Measurements from ENCODE around the gene PRR36.

The PRR36 gene

GRCh38 chr19:7912144-7912696, 38.0 kb upstream of the PRR36 start:
- in situ Hi-C loops (cut with MboI; ENCODE audit: low pct_unique_long_range_greater_than_20kb, low sequenced_read_pairs, unreplicated experiment): no loop called here
- TF ChIP-seq, protein P1, sequence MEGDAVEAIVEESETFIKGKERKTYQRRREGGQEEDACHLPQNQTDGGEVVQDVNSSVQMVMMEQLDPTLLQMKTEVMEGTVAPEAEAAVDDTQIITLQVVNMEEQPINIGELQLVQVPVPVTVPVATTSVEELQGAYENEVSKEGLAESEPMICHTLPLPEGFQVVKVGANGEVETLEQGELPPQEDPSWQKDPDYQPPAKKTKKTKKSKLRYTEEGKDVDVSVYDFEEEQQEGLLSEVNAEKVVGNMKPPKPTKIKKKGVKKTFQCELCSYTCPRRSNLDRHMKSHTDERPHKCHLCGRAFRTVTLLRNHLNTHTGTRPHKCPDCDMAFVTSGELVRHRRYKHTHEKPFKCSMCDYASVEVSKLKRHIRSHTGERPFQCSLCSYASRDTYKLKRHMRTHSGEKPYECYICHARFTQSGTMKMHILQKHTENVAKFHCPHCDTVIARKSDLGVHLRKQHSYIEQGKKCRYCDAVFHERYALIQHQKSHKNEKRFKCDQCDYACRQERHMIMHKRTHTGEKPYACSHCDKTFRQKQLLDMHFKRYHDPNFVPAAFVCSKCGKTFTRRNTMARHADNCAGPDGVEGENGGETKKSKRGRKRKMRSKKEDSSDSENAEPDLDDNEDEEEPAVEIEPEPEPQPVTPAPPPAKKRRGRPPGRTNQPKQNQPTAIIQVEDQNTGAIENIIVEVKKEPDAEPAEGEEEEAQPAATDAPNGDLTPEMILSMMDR (IDR thresholded peaks at IDR 0.05; ENCODE audit: extremely low read depth, insufficient read depth, missing control alignments): no peak
- no peak for DNase-seq (ENCODE audit: low spot score)

DNA sequence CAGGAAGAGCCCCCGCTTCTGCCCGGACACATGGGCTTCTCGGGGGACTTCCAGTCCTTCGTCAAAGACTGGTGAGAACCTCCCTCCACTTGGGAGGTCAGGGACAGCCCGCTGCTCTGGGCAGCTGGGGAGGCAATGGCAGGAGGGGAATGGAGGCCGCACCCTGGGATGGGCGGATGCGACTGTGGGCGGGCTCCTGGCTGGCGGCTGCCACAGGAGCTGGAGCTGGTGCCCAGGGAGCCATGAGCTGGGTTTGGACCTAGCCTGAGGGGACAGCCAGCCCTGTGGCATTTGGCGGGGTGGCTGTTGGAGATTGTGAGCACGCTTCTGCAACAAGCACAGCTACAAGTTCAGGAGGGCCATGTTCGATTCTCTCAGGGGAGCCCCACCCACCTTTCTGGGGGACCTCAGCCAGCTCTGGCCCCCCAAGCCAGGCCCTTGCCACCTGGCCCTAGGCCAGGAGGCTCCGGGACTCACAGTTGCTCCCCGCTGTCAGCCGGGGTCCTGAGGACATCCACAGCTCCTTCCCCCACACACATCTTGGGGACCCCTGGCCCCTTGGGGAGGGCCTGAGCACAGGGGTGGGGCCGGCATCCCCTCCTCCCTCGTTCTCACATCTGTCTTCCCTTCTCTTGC, 37.4 kb upstream of the PRR36 start:
- TF ChIP-seq, protein P1 (IDR thresholded peaks at IDR 0.05; ENCODE audit: extremely low read depth, insufficient read depth, missing control alignments): no peak
- in situ Hi-C loops (cut with MboI; ENCODE audit: low pct_unique_long_range_greater_than_20kb, low sequenced_read_pairs, unreplicated experiment): no loop called here
- no peak for DNase-seq (ENCODE audit: low spot score)

GRCh38 chr19:7910321-7911161, 36.4 kb upstream of the PRR36 start:
- in situ Hi-C loops (cut with MboI; ENCODE audit: low pct_unique_long_range_greater_than_20kb, low sequenced_read_pairs, unreplicated experiment): no loop called here
- no peak for DNase-seq (ENCODE audit: low spot score)
- TF ChIP-seq, protein P1 (IDR thresholded peaks at IDR 0.05; ENCODE audit: extremely low read depth, insufficient read depth, missing control alignments): no peak

GRCh38 chr19:7909471-7910067, 35.4 kb upstream of the PRR36 start:
- in situ Hi-C loops (cut with MboI; ENCODE audit: low pct_unique_long_range_greater_than_20kb, low sequenced_read_pairs, unreplicated experiment): no loop called here
- TF ChIP-seq, protein P1 (IDR thresholded peaks at IDR 0.05; ENCODE audit: extremely low read depth, insufficient read depth, missing control alignments): no peak
- no peak for DNase-seq (ENCODE audit: low spot score)

- TF ChIP-seq, protein P1 (IDR thresholded peaks at IDR 0.05; ENCODE audit: extremely low read depth, insufficient read depth, missing control alignments): no peak
- DNase-seq (ENCODE audit: low spot score): no peak
- in situ Hi-C loops (cut with MboI; ENCODE audit: low pct_unique_long_range_greater_than_20kb, low sequenced_read_pairs, unreplicated experiment): no loop called here
Measured at GRCh38 chr19:7908742-7909461, 34.7 kb upstream of the PRR36 start.
